ENCODE measurements around the gene LOXL3.

GRCh38 chr2:74575320-74575719 lies 21.6 kb upstream of the LOXL3 start:
- no peak for TF ChIP-seq POLR2A (IDR thresholded peaks at IDR 0.05)
- TF ChIP-seq CTCF (IDR thresholded peaks at IDR 0.05): no peak
- TF ChIP-seq EP300 (IDR thresholded peaks at IDR 0.05): no peak
